ENCODE data around the gene WFIKKN2. TPM values are rescaled to one million over a fixed set of nuclear protein-coding genes. Genes with fewer than 3 reads are reported as not detected.

WFIKKN2 gene
- polyA plus RNA-seq, 1 experiment = not detected

DNA sequence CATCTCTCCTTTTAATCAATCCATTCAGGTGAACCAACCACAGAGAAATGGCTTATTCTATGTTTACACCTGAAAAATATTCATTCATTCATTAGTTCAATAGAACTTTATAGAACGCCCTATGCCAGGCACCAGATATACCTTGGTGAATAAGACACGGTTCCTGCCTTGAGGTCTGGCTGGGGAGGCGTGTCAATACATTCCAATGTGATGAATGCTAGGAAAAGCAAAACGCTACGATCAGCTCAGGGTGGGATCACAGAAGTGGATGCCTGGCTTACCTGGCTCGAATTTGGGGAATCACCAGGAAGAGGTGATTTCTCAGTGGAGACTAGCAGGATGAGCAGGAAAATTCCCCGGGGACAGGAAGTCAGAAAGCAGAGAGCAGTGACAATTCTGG is 17.5 kb upstream of the WFIKKN2 start:
- CTCF ChIA-PET = interaction anchor here (0.9 to 2.3 kb wide), 7 partner anchors 9 to 50 kb away, joined by 3 to 8 read pairs (median 4); partner anchors contain the start of gene ANKRD40CL
- no peak for DNase-seq (ENCODE audit: low read depth)
- POLR2A ChIA-PET = no interaction called here

DNA sequence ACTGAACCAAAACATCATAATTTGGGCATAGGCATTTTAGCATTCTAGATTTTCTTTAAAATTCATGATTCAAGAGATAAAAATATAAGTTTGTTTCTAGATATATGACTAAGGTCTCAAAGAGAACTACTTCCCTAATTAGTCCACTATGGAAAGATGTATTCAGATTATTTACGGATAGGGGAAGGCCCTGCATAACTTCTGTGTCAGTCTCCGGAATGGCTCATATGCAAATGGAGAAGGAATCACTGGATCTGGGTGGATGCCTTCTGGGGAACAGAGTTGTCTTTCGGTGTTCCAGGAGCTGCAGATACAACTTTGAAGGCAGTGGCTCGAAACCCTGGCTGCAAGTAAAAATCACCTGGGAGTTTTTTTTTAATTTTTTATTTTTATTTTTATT is 17.1 kb upstream of the WFIKKN2 start:
- POLR2A ChIA-PET = no interaction called here
- DNase-seq (ENCODE audit: low read depth) = no peak
- TF ChIP-seq, protein P1, sequence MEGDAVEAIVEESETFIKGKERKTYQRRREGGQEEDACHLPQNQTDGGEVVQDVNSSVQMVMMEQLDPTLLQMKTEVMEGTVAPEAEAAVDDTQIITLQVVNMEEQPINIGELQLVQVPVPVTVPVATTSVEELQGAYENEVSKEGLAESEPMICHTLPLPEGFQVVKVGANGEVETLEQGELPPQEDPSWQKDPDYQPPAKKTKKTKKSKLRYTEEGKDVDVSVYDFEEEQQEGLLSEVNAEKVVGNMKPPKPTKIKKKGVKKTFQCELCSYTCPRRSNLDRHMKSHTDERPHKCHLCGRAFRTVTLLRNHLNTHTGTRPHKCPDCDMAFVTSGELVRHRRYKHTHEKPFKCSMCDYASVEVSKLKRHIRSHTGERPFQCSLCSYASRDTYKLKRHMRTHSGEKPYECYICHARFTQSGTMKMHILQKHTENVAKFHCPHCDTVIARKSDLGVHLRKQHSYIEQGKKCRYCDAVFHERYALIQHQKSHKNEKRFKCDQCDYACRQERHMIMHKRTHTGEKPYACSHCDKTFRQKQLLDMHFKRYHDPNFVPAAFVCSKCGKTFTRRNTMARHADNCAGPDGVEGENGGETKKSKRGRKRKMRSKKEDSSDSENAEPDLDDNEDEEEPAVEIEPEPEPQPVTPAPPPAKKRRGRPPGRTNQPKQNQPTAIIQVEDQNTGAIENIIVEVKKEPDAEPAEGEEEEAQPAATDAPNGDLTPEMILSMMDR (IDR thresholded peaks at IDR 0.05; ENCODE audit: insufficient read depth, low read depth, low read length) = no peak
- Histone ChIP-seq H3K27me3 (ENCODE audit: control insufficient read depth, insufficient read depth, low read length) (peaks cover 7% of the 10 kb centered on the region; the same call in 1 of the 2 replicates), H3K36me3 (ENCODE audit: control insufficient read depth, insufficient read depth, low read length) (no peaks in the 10 kb centered on the region), H3K4me3 (ENCODE audit: low read depth, low read length) (no peak overlapping the region)
- CTCF ChIA-PET = interaction anchor here (0.9 to 2.2 kb wide), 5 partner anchors 9 to 51 kb away, joined by 3 to 6 read pairs (median 3); partner anchors contain the start of gene ANKRD40CL

More for the DNA sequence above, 17.5 kb upstream of the WFIKKN2 start:
- no peak overlapping the region for H3K4me3 ChIP-seq (ENCODE audit: low read depth, low read length)
- TF ChIP-seq, protein P1 (IDR thresholded peaks at IDR 0.05; ENCODE audit: insufficient read depth, low read depth, low read length) = no peak
- peaks cover 5% of the 10 kb centered on the region; the same call in 1 of the 2 replicates for H3K27me3 ChIP-seq (ENCODE audit: control insufficient read depth, insufficient read depth, low read length)
- no peaks in the 10 kb centered on the region for H3K36me3 ChIP-seq (ENCODE audit: control insufficient read depth, insufficient read depth, low read length)

DNA sequence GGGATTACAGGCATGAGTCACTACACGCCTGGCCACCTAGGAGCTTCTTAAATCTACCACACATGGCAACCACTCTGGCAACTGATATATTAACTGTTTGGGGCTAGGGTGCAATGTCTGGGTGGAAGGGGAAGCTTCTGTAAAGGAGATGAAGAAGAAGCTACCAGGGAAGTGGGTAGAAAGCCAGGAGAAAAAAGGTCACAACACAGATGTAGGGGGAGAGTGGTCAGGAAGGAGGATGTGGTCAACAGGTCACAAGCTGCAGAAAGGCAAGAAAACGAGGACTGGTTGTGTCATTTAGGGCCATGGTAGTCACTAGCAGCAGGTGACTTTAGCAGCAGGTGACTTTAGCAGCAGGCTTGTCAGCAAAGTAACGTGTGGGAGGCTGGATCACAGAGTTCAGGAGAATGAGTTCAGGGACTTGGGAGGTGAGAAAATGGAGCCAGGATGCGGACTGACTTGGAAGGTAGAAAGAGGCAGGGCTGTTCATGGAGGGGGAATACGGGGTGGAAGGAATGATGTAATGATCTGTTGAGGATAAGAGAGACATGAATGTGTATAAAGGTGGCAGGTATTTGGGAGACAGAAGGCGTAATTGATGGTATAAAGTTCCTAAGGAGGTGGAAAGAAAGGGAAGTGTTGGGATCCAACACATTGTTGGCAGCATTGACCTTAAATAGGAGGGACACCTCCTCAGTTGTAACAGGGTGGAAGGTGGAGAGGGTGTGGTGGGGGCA is 16.3 kb upstream of the WFIKKN2 start:
- Histone ChIP-seq H3K4me3 (ENCODE audit: low read depth, low read length) (no peak overlapping the region), H3K36me3 (ENCODE audit: control insufficient read depth, insufficient read depth, low read length) (no peaks in the 10 kb centered on the region), H3K27me3 (ENCODE audit: control insufficient read depth, insufficient read depth, low read length) (peaks cover 7% of the 10 kb centered on the region; the same call in 1 of the 2 replicates)
- ChIA-PET POLR2A (no interaction called here), CTCF (interaction anchor here (1.1 to 2.2 kb wide), 4 partner anchors 10 to 51 kb away, joined by 3 to 6 read pairs (median 4); partner anchors contain the start of gene ANKRD40CL)
- no peak for DNase-seq (ENCODE audit: low read depth)
- TF ChIP-seq, protein P1 (IDR thresholded peaks at IDR 0.05; ENCODE audit: insufficient read depth, low read depth, low read length) = no peak

DNA sequence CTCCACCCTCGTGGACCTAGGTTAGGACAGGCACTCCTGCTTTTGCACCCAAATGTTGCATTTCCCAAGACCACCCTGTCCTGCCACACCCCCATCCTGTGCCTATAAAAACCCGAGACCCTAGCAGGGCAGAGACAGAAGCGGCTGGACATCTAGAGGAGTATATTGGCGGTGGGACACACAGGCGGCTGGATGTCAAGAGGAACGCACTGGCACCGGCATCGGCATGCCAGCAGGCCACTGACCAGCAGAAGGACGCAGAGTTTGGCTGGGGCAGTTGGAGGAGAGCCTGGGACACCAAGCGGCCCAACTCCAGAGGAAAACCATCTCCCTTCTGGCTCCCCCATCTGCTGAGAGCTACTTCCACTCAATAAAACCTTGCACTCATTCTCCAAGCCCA is 14.7 kb upstream of the WFIKKN2 start:
- CTCF ChIA-PET = no interaction called here
- POLR2A ChIA-PET = no interaction called here

DNA sequence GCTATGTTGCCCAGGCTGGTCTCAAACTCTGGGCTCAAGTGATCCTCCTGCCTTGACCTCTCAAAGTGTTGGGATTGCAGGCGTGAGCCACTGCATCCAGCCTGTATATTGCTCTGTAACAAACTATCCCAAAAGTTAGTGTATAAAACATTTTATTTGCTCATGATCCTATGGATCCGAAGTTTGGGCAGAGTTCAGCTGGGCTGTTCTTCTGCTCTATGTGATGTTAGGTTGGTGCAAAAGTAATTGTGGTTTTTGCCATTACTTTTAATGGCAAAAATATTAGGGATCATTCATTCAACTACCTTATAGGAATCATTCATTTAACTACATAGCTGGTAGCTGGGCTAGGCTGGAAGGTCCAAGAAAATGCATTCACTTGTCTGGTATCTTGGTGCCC is 12.8 kb upstream of the WFIKKN2 start:
- no peak overlapping the region for H3K4me3 ChIP-seq (ENCODE audit: low read depth, low read length)
- ChIA-PET CTCF (interaction anchor here (1.6 kb wide), 1 partner anchor 18 kb away, joined by 3 read pairs; no protein-coding TSS in a partner anchor), POLR2A (interaction anchor here (0.6 kb wide), 1 partner anchor 279 kb away, joined by 3 read pairs; no protein-coding TSS in a partner anchor)
- TF ChIP-seq, protein P1 (IDR thresholded peaks at IDR 0.05; ENCODE audit: insufficient read depth, low read depth, low read length) = no peak
- DNase-seq (ENCODE audit: low read depth) = no peak
- 0 out of 2 replicates have a peak, but pooled peaks cover 2% of the 10 kb centered on the region for H3K27me3 ChIP-seq (ENCODE audit: control insufficient read depth, insufficient read depth, low read length)
- no peaks in the 10 kb centered on the region for H3K36me3 ChIP-seq (ENCODE audit: control insufficient read depth, insufficient read depth, low read length)

More for the DNA sequence above, 14.7 kb upstream of the WFIKKN2 start:
- Histone ChIP-seq H3K36me3 (ENCODE audit: control insufficient read depth, insufficient read depth, low read length) (no peaks in the 10 kb centered on the region), H3K27me3 (ENCODE audit: control insufficient read depth, insufficient read depth, low read length) (peaks cover 7% of the 10 kb centered on the region; the same call in 1 of the 2 replicates), H3K4me3 (ENCODE audit: low read depth, low read length) (no peak overlapping the region)
- no peak for DNase-seq (ENCODE audit: low read depth)
- TF ChIP-seq, protein P1 (IDR thresholded peaks at IDR 0.05; ENCODE audit: insufficient read depth, low read depth, low read length) = no peak
